ENCODE data around the gene ALK. TPM values are rescaled to one million over a fixed set of nuclear protein-coding genes. Genes with fewer than 3 reads are reported as not detected.

Gene ALK
- total RNA-seq, 1 donor, result under 0.01 TPM

DNA sequence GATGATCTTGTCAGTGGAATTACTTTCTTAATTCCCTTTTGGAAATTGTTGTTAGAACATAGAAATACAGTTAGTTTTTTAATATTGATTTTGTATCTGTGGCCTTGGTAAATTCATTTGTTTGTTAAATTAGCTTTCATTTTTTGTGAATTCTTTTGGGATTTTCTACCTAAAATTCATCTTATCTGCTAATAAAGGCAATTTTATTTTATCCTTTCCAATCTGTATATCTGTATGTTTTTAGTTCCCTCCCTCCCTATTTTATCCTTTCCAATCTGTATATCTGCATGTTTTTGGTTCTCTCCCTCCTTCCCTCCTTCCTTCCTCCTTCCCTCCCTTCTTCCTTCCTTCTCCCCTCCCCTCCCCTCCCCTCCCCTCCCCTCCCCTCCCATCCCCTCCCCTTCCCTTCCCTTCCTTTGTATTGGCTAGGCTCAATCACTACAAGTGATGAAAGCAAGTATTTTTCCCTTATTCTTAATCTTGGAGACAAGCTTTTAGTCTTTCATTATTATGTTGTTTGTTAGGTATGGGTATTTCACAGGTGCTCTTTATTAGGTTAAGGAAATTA lies 244.4 kb downstream of the ALK start:
- Histone ChIP-seq H3K4me1 (ENCODE audit: insufficient read depth, low read length) (no peaks in the 10 kb centered on the region), H3K27ac (ENCODE audit: low read depth, low read length) (no peak overlapping the region), H3K27me3 (ENCODE audit: insufficient read depth, low read length) (no peaks in the 10 kb centered on the region), H2AFZ (ENCODE audit: low read length) (no peak overlapping the region), H3K79me2 (ENCODE audit: insufficient read depth, low read length) (no peaks in the 10 kb centered on the region), H3K4me3 (ENCODE audit: insufficient read depth, low read length) (no peak overlapping the region), H3K9me3 (ENCODE audit: low read depth, low read length) (no peaks in the 10 kb centered on the region), H4K20me1 (ENCODE audit: insufficient read depth, low read length) (no peaks in the 10 kb centered on the region), H3K4me2 (ENCODE audit: insufficient read depth, low read length) (no peak overlapping the region), H3K36me3 (ENCODE audit: insufficient read depth, low read length) (no peaks in the 10 kb centered on the region)
- TF ChIP-seq, protein P1, sequence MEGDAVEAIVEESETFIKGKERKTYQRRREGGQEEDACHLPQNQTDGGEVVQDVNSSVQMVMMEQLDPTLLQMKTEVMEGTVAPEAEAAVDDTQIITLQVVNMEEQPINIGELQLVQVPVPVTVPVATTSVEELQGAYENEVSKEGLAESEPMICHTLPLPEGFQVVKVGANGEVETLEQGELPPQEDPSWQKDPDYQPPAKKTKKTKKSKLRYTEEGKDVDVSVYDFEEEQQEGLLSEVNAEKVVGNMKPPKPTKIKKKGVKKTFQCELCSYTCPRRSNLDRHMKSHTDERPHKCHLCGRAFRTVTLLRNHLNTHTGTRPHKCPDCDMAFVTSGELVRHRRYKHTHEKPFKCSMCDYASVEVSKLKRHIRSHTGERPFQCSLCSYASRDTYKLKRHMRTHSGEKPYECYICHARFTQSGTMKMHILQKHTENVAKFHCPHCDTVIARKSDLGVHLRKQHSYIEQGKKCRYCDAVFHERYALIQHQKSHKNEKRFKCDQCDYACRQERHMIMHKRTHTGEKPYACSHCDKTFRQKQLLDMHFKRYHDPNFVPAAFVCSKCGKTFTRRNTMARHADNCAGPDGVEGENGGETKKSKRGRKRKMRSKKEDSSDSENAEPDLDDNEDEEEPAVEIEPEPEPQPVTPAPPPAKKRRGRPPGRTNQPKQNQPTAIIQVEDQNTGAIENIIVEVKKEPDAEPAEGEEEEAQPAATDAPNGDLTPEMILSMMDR (IDR thresholded peaks at IDR 0.05; ENCODE audit: extremely low read depth, low read depth, low read length), result no peak
- DNase-seq (ENCODE audit: insufficient read length, low spot score, missing footprints), result no peak

DNA sequence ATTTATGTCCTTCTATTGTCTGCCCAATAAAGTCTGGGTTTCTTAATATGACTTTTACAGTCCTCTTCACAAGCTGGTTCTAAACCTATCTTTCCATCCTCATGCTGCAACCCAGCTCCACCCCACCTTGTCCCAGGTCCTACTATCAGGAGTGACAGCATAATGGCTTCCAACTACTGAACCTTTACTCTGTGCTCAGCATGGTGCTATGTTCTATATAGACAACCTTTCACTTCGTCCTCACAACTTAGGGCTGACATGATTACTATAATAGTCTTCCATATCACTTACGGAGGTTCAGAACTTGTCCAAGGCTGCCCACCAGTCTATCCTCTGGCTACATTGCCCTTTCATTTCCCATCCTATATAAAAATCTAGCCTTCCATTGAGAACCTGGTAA lies 256.8 kb downstream of the ALK start:
- H3K27ac ChIP-seq (ENCODE audit: low read depth, low read length), result no peak overlapping the region
- peaks cover 19% of the 10 kb centered on the region for H3K4me1 ChIP-seq (ENCODE audit: insufficient read depth, low read length)
- no peak for DNase-seq (ENCODE audit: insufficient read length, low spot score, missing footprints)
- H3K79me2 ChIP-seq (ENCODE audit: insufficient read depth, low read length), result no peaks in the 10 kb centered on the region
- TF ChIP-seq, protein P1 (IDR thresholded peaks at IDR 0.05; ENCODE audit: extremely low read depth, low read depth, low read length), result no peak
- no peaks in the 10 kb centered on the region for H4K20me1 ChIP-seq (ENCODE audit: insufficient read depth, low read length)
- no peaks in the 10 kb centered on the region for H3K9me3 ChIP-seq (ENCODE audit: low read depth, low read length)
- no peak overlapping the region for H2AFZ ChIP-seq (ENCODE audit: low read length)
- H3K4me3 ChIP-seq (ENCODE audit: insufficient read depth, low read length), result no peak overlapping the region
- no peaks in the 10 kb centered on the region for H3K36me3 ChIP-seq (ENCODE audit: insufficient read depth, low read length)
- H3K4me2 ChIP-seq (ENCODE audit: insufficient read depth, low read length), result no peak overlapping the region
- H3K27me3 ChIP-seq (ENCODE audit: insufficient read depth, low read length), result no peaks in the 10 kb centered on the region

DNA sequence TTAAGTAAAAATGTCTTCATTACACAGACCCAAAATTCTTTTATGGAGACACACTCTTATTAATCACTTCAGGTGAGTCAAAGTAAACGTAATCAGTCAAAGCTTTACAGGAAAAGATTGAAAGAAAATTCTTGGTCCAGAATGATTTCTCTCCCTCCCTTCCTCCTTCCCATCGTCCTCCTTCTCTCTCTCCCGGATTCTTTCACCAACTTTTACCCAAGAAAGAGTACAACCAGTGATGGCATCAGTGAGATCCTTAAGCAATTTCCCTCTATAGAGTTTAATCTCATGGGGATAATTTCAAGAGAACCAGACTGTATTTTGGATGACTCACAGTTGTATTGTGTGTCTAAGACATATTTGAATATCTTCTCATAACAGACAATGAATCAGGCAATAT lies 258.1 kb downstream of the ALK start:
- H3K4me3 ChIP-seq (ENCODE audit: insufficient read depth, low read length), result no peak overlapping the region
- no peaks in the 10 kb centered on the region for H3K9me3 ChIP-seq (ENCODE audit: low read depth, low read length)
- H3K4me2 ChIP-seq (ENCODE audit: insufficient read depth, low read length), result peak overlapping the region; percentile 53
- DNase-seq (ENCODE audit: insufficient read length, low spot score, missing footprints), result peak; percentile 71
- H3K27ac ChIP-seq (ENCODE audit: low read depth, low read length), result peak overlapping the region; percentile 81
- H3K36me3 ChIP-seq (ENCODE audit: insufficient read depth, low read length), result no peaks in the 10 kb centered on the region
- H2AFZ ChIP-seq (ENCODE audit: low read length), result no peak overlapping the region
- TF ChIP-seq, protein P1 (IDR thresholded peaks at IDR 0.05; ENCODE audit: extremely low read depth, low read depth, low read length), result no peak
- H3K4me1 ChIP-seq (ENCODE audit: insufficient read depth, low read length), result peaks cover 19% of the 10 kb centered on the region
- no peaks in the 10 kb centered on the region for H3K27me3 ChIP-seq (ENCODE audit: insufficient read depth, low read length)
- H3K79me2 ChIP-seq (ENCODE audit: insufficient read depth, low read length), result no peaks in the 10 kb centered on the region
- no peaks in the 10 kb centered on the region for H4K20me1 ChIP-seq (ENCODE audit: insufficient read depth, low read length)

DNA sequence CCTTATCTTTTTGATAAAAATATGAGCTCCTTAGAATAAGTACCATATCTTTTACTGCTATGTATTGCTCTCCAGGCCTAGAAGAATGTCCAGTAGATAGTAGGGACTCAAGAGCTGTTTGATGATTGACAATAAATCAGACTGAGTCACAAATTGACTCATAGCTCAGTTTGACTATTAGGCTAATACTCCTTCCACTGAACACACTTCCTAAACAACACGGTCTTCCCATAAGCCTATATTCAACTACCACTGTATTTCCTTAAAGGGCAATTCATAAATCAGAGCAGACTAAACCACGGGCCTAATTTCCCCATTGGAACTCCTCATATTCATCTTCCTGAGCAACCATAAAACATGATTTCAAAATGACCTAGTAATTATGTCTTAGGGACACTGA lies 258.5 kb downstream of the ALK start:
- Histone ChIP-seq H3K79me2 (ENCODE audit: insufficient read depth, low read length) (no peaks in the 10 kb centered on the region), H3K36me3 (ENCODE audit: insufficient read depth, low read length) (no peaks in the 10 kb centered on the region), H2AFZ (ENCODE audit: low read length) (no peak overlapping the region), H3K27me3 (ENCODE audit: insufficient read depth, low read length) (no peaks in the 10 kb centered on the region), H3K27ac (ENCODE audit: low read depth, low read length) (peak overlapping the region; percentile 81), H3K9me3 (ENCODE audit: low read depth, low read length) (no peaks in the 10 kb centered on the region), H3K4me2 (ENCODE audit: insufficient read depth, low read length) (peak overlapping the region; percentile 53), H3K4me3 (ENCODE audit: insufficient read depth, low read length) (no peak overlapping the region), H3K4me1 (ENCODE audit: insufficient read depth, low read length) (peaks cover 19% of the 10 kb centered on the region), H4K20me1 (ENCODE audit: insufficient read depth, low read length) (no peaks in the 10 kb centered on the region)
- DNase-seq (ENCODE audit: insufficient read length, low spot score, missing footprints), result no peak
- TF ChIP-seq, protein P1 (IDR thresholded peaks at IDR 0.05; ENCODE audit: extremely low read depth, low read depth, low read length), result no peak

All from osteoblast (primary cell).